Activated T-cell treated with anti-CD3 and anti-CD28 coated beads, Interleukin-2, amount 50 U/mL, for 4 hours (primary cell): ENCODE measurements around the gene APOH. TPM values are rescaled to one million over a fixed set of nuclear protein-coding genes. Genes with fewer than 3 reads are reported as not detected.

ENCODE experiments used
- ATAC-seq, 2 donors: fragments of 200-7000 bp; cut with Tn5 transposase; one replicate each; pipeline ENCODE4 v1.10.0; 2021
- DNase-seq: peaks from one replicate; pipeline ENCODE4 v3.0.0-alpha.2; 2020
- H3K27me3 Mint-ChIP-seq: one replicate; pipeline ENCODE4 v1.8.0; 2021; ENCODE audit warnings: low read depth, mixed read lengths
- H3K36me3 Mint-ChIP-seq: one replicate; pipeline ENCODE4 v1.8.0; 2022; ENCODE audit warnings: mixed read lengths; ENCODE audit not compliant: insufficient read depth
- H3K4me1 Mint-ChIP-seq: one replicate; pipeline ENCODE4 v1.8.0; 2021; ENCODE audit warnings: low read depth, mixed read lengths
- H3K4me3 Mint-ChIP-seq: one replicate; pipeline ENCODE4 v1.8.0; 2021; ENCODE audit warnings: mild to moderate bottlenecking, moderate library complexity, mixed read lengths
- H3K9me3 Mint-ChIP-seq: one replicate; pipeline ENCODE4 v1.8.0; 2021; ENCODE audit warnings: mixed read lengths
- total RNA-seq, 3 donors: library from RNA; stranded (reverse); gene quantifications; one replicate each; pipeline ENCODE4 v1.2.1, GENCODE V29; 2021

The APOH gene
- total RNA-seq, 3 donors from 2014 or later, result 0.73 to 1.3 (median 0.76) TPM

GRCh38 chr17:66167189-66167815, 61.9 kb downstream of the APOH start:
- H3K9me3 Mint-ChIP-seq, result no peaks in the 10 kb centered on the region
- no peaks in the 10 kb centered on the region for H3K27me3 Mint-ChIP-seq
- H3K4me3 Mint-ChIP-seq, result no peak overlapping the region
- ATAC-seq (no peak), DNase-seq (no peak)
- H3K4me1 Mint-ChIP-seq, result no peaks in the 10 kb centered on the region
- no peaks in the 10 kb centered on the region for H3K36me3 Mint-ChIP-seq

GRCh38 chr17:66165537-66166123, 63.6 kb downstream of the APOH start:
- no peaks in the 10 kb centered on the region for H3K27me3 Mint-ChIP-seq
- ATAC-seq (no peak), DNase-seq (no peak)
- H3K4me1 Mint-ChIP-seq, result peaks cover 10% of the 10 kb centered on the region
- H3K4me3 Mint-ChIP-seq, result no peak overlapping the region
- H3K36me3 Mint-ChIP-seq, result no peaks in the 10 kb centered on the region
- H3K9me3 Mint-ChIP-seq, result no peaks in the 10 kb centered on the region

Other genes starting within 250 kb of the APOH start
- gene CEP112, start 37.3 kb downstream of the APOH start, total RNA-seq, result 1 to 10 TPM in 1 of 3 donors, under 1 TPM in 2; 0.71 to 1.5 (median 0.95) TPM
- gene PRKCA, start 73.2 kb upstream of the APOH start, total RNA-seq, result 100 to 1,000 TPM in 1 of 3 donors, 10 to 100 TPM in 2; 79.4 to 114 (median 95.3) TPM